Tracheal epithelial cell (primary cell): ENCODE measurements around the gene YBX3. TPM values are rescaled to one million over a fixed set of nuclear protein-coding genes. Genes with fewer than 3 reads are reported as not detected.

Experiments used
- total RNA-seq: library from RNA; depleted of rRNA; stranded (reverse); fragments of >200 nt; gene quantifications from 2 replicates; pipeline ENCODE4 v1.2.1, GENCODE V29; 2014

The YBX3 gene
- 136 and 147 TPM in 2 replicates for total RNA-seq

GRCh38 chr12:10722905-10723746, at the start of gene YBX3:
Gene YBX3 (minus strand): TSS chr12:10723323. CDS start chr12:10723111, 212 bp downstream.

DNA sequence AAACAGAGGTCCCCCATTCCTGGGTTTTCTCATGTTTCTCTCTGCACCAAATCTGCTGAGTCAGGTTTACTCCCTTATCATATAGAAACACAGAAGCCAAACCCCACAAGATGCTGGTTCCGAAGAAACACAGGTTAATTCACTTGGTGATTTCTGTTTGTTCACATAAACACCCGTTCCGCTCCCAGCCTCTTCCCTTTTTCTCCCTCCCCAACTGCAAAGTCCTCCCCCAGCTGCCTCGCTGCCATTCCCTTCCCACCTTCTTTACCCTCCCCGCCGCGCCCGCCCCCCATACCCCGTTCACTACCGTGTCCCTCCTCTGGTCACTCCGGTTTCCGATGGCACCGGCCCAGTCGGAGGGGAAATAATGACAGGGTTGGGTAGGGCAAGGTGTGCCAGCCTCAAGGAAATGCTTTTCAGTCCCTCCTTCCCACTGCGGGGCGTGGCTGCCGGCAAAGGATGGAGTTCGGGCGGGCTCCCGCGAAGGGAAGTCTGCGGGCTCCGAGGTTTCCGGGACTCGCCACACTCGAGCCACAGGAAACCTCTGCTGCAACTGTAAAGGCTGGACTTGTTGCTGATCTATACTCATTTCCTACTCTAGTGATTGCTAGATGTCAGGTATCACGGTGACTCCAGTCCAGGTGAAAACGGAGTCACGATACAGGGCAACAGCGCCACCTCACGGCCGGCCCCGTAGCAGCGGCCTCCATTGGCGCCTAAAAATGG, 49.3 kb downstream of the YBX3 start, which contains the start of gene STYK1:
Gene STYK1, minus strand, starts transcription at position 394 of the 726 bp plus-strand sequence. CDS start 39,434 bp downstream, outside the sequence.

Other genes starting within 250 kb of the YBX3 start
- 0.72 and 1.1 TPM in 2 replicates for gene EIF2S3B, start 217.4 kb downstream of the YBX3 start, total RNA-seq
- gene MAGOHB, start 109.7 kb downstream of the YBX3 start, total RNA-seq, result 6.6 and 8.7 TPM in 2 replicates
- gene STYK1, start 49.3 kb downstream of the YBX3 start, total RNA-seq, result 1.3 and 5.1 TPM in 2 replicates
- not detected in 2 replicates for gene TAS2R7, start 79.3 kb upstream of the YBX3 start, total RNA-seq
- gene TAS2R8, start 84.0 kb upstream of the YBX3 start, total RNA-seq, result not detected in 2 replicates
- not detected in 2 replicates for gene TAS2R9, start 86.8 kb upstream of the YBX3 start, total RNA-seq
- 0.21 and 0.24 TPM in 2 replicates for gene TAS2R10, start 103.0 kb upstream of the YBX3 start, total RNA-seq
- 0.64 TPM in 1 of 2 replicates, not detected in the other for gene PRR4, start 126.2 kb upstream of the YBX3 start, total RNA-seq
- 3.4 and 4.3 TPM in 2 replicates for gene PRH1, start 160.9 kb upstream of the YBX3 start, total RNA-seq
- 0.48 and 0.64 TPM in 2 replicates for gene TAS2R13, start 186.2 kb upstream of the YBX3 start, total RNA-seq
- not detected in 2 replicates for gene PRH2, start 205.9 kb upstream of the YBX3 start, total RNA-seq
- gene TAS2R14, start 215.9 kb upstream of the YBX3 start, total RNA-seq, result 0.96 and 1.9 TPM in 2 replicates